HG02763 (cell line): ENCODE data around the gene KCNJ6.
A peak's percentile ranks its signal among the peaks of the same experiment; 100 is the strongest.
"Not testable (repeated sequence)": the region's sequence is repeated elsewhere in the genome, so short reads cannot be mapped to it uniquely, and the experiment has no call there.

Experiments used
- ATAC-seq: cut with Tn5 transposase; IDR thresholded peaks from one replicate; pipeline ENCODE4 v1.9.1; 2021; ENCODE audit warnings: mild to moderate bottlenecking, moderate library complexity; ENCODE audit not compliant: unreplicated experiment

Gene KCNJ6

GRCh38 chr21:37742532-37742931 lies 173.7 kb downstream of the KCNJ6 start:
- no peak for ATAC-seq

DNA sequence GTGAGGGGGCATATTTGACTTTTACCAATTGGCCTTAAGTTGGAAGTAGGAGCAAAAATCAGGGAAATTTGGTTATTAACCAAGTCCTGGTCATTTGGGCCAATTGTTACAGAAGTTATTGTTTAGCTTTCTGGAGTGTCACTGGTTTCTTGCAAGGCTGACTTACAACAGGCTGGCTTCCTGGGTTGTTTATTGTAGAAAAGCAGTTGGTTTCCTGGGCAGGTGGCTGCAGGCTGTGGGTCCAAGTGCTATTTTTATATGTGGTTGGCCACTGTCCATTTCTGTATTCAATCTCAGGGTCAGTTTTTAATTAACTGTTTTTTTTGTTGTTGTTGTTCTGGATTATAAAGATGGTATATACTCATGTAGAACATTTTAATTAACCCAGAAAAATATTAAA lies 174.1 kb downstream of the KCNJ6 start:
- no peak for ATAC-seq

DNA sequence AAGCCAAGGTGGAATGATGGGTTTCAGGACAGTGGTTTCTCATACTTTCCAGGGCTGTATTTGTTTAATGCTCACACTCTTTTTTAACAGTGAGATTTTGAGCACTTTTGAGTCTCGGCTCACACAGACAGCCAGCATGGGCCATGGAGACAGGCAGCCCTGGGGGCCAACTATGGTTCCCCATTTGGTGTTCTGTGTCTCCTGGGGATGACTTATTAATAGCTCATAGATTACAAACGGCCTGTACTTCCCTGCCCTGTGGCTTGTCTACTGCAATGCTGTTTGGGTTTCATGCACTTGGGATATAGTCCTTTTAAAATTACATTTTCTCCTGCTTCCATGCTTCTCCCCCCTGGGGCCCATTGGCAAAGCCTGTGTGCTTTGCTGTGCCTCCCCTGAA lies 178.3 kb downstream of the KCNJ6 start:
- ATAC-seq, result no peak

DNA sequence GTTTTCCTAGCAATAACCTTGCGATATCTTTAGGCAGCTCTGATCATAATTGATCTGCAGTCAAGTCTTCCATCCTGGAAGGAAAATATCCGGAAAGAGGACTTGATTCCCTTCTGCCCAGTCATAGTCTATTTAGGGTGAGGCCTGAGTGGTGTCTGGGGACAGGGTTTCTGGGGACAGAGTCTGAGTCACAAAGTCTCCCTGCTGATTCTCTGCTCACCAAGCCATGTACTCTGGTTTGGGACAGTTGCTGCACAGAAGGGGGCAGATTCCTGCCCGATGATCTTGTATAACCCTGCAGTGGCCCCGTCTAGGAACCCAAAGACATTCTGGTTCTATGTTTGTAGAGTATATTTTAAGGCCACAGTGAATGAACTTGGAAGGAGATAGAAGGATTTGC lies 178.8 kb downstream of the KCNJ6 start:
- ATAC-seq, result no peak

DNA sequence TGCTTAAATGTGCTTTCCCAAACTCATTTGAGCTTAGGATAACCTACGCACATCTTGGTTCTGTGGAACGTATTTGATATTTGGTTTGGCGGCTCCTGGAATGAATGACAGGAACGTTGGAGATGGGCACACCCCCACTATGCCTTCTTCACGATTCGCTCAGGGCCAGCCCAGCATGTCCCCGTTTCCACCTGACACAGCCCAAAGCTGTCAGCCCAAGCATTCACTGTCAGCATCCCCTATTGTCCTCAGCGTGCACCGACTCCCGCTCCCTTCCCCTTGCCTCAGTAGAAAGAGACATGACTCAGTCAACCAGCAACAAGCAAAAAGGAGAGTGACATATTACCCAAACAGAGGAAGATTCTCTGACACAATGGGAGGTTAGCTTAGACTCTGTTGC lies 181.4 kb downstream of the KCNJ6 start:
- no peak for ATAC-seq

DNA sequence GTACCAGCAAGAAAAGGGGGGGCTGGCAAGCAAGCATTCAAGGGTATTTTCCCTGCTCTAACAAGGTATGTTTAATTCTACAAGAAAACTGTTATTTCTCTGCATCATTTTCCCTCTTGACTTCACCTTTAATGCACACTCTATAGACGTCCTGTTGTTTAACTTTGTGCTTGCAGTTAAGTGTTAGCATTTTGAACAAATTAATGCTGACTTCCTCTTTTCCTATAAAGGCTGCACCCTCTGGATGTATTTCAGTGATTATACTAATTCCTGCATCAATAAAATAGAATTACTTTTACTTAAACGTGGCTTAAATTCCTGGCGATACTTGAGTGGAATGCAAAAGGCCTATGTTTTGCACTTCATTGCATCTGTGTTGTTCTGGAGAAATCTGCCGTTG lies 183.3 kb downstream of the KCNJ6 start:
- no peak for ATAC-seq

DNA sequence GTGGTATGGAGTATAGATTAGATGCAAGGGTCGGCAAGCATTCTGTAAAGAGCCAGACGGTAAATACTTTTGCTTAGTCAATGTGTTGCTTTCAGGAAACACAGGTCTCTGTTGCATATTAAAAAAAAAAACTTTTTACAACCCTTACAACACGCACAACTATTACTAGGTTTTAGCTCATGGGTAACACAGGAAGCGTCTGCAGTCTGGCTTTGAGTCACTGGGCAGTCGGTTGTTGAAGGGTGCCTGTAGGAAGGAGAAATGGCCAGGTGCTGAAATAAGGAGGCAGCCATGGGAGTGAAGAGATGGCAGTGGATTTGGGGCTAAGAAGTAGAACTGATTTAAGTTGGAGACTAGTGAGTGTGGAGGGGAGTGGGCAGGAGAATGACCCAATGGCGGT lies 192.1 kb downstream of the KCNJ6 start:
- no peak for ATAC-seq

- ATAC-seq, result no peak
These were observed 198.7 kb downstream of the KCNJ6 start for GRCh38 chr21:37717534-37717933.

DNA sequence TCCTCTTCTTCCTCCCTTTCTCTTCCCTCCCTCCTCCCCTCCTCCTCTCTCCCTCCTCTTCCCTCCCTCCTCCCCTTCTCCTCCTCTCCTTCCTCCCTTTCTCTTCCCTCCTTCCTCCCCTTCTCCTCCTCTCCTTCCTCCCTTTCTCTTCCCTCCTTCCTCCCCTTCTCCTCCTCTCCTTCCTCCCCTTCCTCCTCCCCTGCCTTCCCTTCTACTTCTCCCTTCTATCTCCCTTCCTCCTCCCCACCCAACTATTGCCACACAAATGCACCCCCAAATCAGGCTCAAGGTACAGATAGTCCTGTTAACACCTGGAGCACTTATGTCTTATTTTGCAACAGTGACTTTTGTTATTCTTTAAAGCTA lies 203.7 kb downstream of the KCNJ6 start:
- not testable (repeated sequence) for ATAC-seq

DNA sequence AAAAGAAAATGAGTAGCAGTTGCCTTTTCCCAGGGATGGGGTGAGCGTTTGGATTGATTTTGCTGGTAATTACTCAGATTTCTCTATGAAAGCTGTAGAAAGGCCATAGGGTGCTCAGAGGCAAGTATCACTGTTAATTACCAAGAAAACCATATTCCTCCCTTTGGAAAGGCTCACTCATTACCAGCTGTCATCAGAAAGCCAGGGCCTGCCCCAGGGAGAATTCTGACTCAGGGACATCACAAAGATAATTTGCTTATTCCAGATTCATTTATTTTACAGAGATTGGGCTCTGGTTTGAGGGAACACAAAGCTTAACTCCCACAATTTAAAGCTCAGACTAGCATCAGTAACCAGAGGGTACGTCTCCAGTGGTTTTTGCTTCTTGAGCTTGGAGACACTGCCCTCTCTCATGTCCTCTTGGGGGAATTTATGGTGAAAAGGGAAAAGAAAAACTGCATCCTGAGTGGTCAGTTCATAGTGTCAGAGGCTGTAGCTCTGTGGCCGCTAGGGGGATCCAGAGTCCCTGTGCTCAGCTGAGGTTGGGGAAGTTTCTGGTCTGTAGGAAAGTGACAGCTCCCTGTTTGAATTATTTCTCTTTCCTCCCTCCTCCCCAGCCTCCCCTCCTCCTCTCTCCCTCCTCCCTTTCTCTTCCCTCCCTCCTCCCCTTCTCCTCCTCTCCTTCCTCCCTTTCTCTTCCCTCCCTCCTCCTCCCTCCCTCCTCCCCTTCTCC lies 204.3 kb downstream of the KCNJ6 start:
- ATAC-seq, result no peak

- no peak for ATAC-seq
These were observed 204.9 kb downstream of the KCNJ6 start for GRCh38 chr21:37711286-37711829.

- ATAC-seq, result no peak
These were observed 205.5 kb downstream of the KCNJ6 start for GRCh38 chr21:37710546-37711285.

GRCh38 chr21:37704751-37705150 lies 211.5 kb downstream of the KCNJ6 start:
- no peak for ATAC-seq

GRCh38 chr21:37702241-37702640 lies 214.0 kb downstream of the KCNJ6 start:
- no peak for ATAC-seq

DNA sequence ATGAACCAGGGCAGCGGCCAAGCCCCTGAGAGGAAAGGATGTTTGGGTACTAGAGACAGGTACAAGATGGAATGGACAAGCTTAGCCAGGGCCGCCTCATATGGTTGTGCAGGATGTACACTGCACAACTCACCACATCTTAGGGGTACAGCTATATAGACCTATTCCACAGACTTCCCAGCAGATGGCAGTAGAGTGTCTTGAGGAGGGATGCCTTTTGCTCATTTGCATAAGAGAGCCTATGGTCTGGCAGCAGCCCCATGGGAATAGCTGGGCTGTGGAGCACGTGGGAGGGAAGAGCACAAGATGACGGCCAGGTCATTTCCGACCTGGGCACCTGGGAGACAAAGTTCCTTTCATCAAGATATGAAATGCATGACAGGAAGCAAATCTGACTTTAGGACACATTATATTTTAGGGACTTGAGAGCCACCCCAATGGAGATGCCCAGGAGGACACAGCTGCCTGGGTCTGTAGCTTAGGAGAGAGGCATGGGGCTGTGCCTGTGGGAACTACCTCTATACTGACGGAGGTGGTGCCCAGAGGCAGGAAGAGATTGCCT lies 215.5 kb downstream of the KCNJ6 start:
- peak; percentile 91 for ATAC-seq

GRCh38 chr21:37699024-37699775 lies 217.1 kb downstream of the KCNJ6 start:
- ATAC-seq, result no peak

GRCh38 chr21:37696936-37697335 lies 219.3 kb downstream of the KCNJ6 start:
- no peak for ATAC-seq

DNA sequence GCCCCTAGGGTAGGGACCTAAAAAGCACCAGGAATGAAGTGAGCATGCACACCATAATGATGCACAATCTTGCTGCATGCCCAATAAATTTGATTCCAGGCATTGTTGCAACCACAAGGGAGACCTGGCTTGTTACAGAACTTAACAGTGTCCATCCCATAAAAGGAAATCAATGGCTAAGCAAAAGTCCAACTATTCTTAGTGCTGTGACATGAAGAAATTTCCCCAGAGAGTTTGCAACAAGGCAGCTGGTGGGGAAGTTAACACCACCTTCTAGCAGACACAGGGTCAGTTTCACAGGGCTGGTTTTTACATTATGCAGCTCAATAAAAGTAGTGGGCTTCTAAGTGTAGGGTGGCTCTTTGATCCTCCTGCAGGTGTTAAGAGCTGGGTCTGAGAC lies 221.1 kb downstream of the KCNJ6 start:
- no peak for ATAC-seq

DNA sequence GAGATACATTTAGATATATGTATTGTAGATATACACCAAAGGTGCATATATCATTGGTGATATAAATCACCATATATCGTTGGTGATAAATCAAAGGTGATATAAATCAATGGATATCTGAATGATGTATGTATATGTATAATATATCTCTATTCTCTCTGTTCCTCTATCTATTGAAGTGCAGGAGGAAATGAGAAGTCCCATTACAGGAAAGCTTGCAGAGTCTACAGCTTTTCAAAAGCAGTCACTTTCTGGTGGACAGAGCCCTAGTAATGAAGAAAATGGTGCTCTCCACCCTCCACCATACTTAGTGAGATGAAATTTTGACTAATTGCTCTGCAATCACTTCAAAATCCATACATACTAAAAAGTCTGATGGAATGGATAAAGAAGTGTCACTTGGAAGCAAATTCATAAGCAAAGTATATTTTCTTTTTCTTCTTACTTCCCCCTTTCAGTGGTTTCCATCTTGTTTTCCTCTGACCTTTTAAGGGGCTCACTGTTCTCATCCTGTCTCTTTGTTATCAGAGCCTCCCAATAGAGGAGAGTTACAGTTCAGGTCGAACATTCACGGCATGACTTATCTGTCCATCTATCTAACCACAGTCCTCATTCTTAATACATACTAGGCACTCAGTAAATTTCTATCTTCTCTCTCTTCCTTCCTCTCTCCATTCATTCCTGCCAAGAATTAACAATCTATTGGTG lies 227.2 kb downstream of the KCNJ6 start:
- no peak for ATAC-seq

- ATAC-seq, result no peak
These were observed 229.1 kb downstream of the KCNJ6 start for GRCh38 chr21:37686991-37687810.
